ENCODE results near the gene CPEB4. TPM values are rescaled to one million over a fixed set of nuclear protein-coding genes. Genes with fewer than 3 reads are reported as not detected.

CPEB4 gene
- total RNA-seq, 1 experiment from 2014 or later: 27.1 TPM

DNA sequence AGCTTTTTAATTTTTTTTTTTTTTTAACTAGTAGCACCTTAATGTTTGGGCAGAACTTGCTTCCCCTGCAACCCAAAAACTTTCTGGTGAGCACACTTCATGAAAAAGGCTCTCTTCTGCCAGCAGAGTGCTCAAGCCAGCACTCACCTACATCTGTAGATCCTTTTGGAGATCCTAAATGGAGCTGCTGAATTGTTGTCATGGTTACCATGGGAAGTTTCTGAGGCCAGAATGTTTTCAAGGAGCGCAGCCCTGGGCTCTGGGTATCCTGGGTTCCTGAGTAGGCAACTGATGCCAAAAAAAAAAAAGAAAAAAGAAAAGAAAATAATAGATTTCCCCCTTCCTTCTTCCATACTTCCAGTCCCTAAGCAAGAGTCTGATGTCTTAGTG, 3.1 kb upstream of the CPEB4 start:
- no peaks in the 10 kb centered on the region for H3K36me3 ChIP-seq
- H3K4me1 ChIP-seq (replicated peaks): peaks cover 49% of the 10 kb centered on the region
- DNase-seq (ENCODE audit: low read depth in 1 of 2, low spot score in 2 of 2): no peak
- no peak overlapping the region for H3K27ac ChIP-seq
- no peaks in the 10 kb centered on the region for H3K27me3 ChIP-seq (replicated peaks)
- H3K9me3 ChIP-seq (replicated peaks): no peaks in the 10 kb centered on the region
- no peak overlapping the region for H3K4me3 ChIP-seq

DNA sequence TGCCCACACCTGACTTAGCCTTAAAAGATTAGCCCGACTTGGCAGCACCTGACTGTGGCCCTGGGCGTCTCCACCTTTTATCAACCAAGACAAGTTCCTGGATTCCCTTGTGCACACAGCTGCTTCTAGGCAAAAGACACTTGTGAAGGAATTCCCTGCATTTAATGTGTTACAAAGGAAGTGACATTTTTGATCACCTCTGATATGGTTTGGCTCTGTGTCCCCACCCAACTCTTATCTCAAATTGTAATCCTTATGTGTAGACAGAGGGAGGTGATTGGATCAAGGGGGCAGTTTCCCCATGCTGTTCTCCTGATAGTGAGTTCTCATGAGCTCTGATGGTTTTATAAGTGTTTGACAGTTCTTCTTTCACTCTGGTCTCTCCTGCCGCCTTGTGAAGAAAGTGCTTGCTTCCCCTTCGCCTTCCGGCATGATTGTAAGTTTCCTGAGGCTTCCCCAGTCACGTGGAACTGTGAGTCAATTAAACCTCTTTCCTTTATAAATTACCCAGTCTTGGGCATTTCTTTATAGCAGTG, 2.6 kb upstream of the CPEB4 start:
- H3K9me3 ChIP-seq (replicated peaks): no peaks in the 10 kb centered on the region
- no peak for DNase-seq (ENCODE audit: low read depth in 1 of 2, low spot score in 2 of 2)
- peaks cover 50% of the 10 kb centered on the region for H3K4me1 ChIP-seq (replicated peaks)
- no peak overlapping the region for H3K4me3 ChIP-seq
- H3K27ac ChIP-seq: no peak overlapping the region
- peaks cover 3% of the 10 kb centered on the region; the same call in 1 of the 2 replicates for H3K36me3 ChIP-seq
- no peaks in the 10 kb centered on the region for H3K27me3 ChIP-seq (replicated peaks)

- Histone ChIP-seq H3K4me1 (replicated peaks) (peaks cover 48% of the 10 kb centered on the region), H3K27me3 (replicated peaks) (no peaks in the 10 kb centered on the region), H3K36me3 (peaks cover 6% of the 10 kb centered on the region), H3K4me3 (no peak overlapping the region), H3K27ac (no peak overlapping the region), H3K9me3 (replicated peaks) (no peaks in the 10 kb centered on the region)
- DNase-seq (ENCODE audit: low read depth in 1 of 2, low spot score in 2 of 2): no peak
These were observed 2.0 kb upstream of the CPEB4 start for GRCh38 chr5:173886150-173886549.

- peak overlapping the region; percentile 39 for H3K27ac ChIP-seq
These were observed 453 bp downstream of the CPEB4 start for GRCh38 chr5:173888473-173889131.

GRCh38 chr5:173890195-173890991, 2.2 kb downstream of the CPEB4 start:
- H3K36me3 ChIP-seq: peaks cover 13% of the 10 kb centered on the region
- H3K27me3 ChIP-seq (replicated peaks): no peaks in the 10 kb centered on the region
- peak overlapping the region; percentile 61 for H3K4me3 ChIP-seq
- 0 out of 2 replicates have a peak overlapping the region, but pooled peaks have one; percentile 7 for H3K27ac ChIP-seq
- H3K9me3 ChIP-seq (replicated peaks): no peaks in the 10 kb centered on the region
- DNase-seq (ENCODE audit: low read depth in 1 of 2, low spot score in 2 of 2): peak in 1 of 2 experiments; percentile 52
- H3K4me1 ChIP-seq (replicated peaks): peaks cover 41% of the 10 kb centered on the region

More at GRCh38 chr5:173888473-173889131, 453 bp downstream of the CPEB4 start:
- H3K4me1 ChIP-seq (replicated peaks): peaks cover 43% of the 10 kb centered on the region
- DNase-seq (ENCODE audit: low read depth in 1 of 2, low spot score in 2 of 2): no peak
- no peaks in the 10 kb centered on the region for H3K27me3 ChIP-seq (replicated peaks)
- no peaks in the 10 kb centered on the region for H3K9me3 ChIP-seq (replicated peaks)
- H3K4me3 ChIP-seq: peak overlapping the region; percentile 61
- H3K36me3 ChIP-seq: peaks cover 10% of the 10 kb centered on the region

GRCh38 chr5:173891308-173892116, 3.4 kb downstream of the CPEB4 start:
- Histone ChIP-seq H3K27me3 (replicated peaks) (no peaks in the 10 kb centered on the region), H3K4me3 (peak overlapping the region; percentile 6), H3K9me3 (replicated peaks) (no peaks in the 10 kb centered on the region), H3K4me1 (replicated peaks) (peaks cover 41% of the 10 kb centered on the region), H3K36me3 (peaks cover 13% of the 10 kb centered on the region), H3K27ac (no peak overlapping the region)
- DNase-seq (ENCODE audit: low read depth in 1 of 2, low spot score in 2 of 2): no peak

DNA sequence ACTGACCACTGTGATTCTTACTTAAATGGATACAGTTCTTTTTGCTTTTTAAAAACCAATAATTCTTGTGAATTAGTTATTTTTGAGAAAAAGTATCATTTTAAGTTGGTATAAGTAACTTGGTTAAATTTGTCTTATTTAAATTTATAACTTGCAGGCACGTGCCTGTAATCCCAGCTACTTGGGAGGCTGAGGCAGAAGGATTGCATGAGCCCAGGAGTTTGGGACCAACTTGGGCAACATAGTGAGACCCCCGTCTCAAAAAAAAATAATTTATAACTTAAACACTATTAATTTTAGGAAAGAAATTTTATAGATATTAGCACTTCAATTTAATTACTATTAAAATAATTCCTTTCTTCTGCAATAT, 5.0 kb downstream of the CPEB4 start:
- no peak overlapping the region for H3K4me3 ChIP-seq

DNA sequence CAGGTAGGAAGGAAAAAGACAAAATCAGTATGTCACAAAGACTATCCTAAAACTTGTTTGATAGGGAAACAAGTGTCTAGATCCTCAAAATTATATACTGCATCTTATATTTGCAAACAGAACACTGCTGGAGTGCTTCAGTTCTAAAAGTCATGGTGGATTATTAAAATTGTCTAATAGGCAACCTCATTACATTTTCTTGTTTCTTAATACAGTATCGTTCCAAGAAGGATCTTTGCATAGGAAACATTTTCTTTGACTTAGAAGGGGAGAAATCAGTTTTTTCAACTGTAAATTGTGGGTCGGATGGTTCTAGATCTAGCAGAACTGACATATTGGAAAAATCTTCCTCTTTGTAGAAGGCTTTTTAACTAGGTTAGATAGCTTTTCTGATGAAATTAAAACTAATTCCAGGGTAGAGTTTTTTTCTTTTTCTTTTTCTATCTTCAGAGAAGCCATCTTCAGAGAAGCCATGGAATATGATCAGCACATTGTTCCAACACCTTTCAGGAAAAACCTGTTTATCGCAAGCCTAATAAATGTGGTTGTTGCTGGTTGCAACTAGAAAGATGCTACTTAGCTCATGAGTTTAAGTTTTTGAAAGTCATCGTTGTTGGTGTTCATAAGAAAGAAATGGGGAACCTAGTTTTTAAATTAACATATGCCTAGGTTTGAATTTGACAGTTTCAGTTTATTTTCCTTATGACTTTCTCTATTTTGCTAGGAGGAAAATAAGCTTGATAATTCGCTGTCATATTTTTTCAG, 7.4 kb downstream of the CPEB4 start:
- Histone ChIP-seq H3K4me3 (no peak overlapping the region), H3K27me3 (replicated peaks) (no peaks in the 10 kb centered on the region), H3K27ac (no peak overlapping the region), H3K9me3 (replicated peaks) (no peaks in the 10 kb centered on the region), H3K36me3 (peaks cover 14% of the 10 kb centered on the region; the same call in 1 of the 2 replicates), H3K4me1 (replicated peaks) (peaks cover 29% of the 10 kb centered on the region)
- no peak for DNase-seq (ENCODE audit: low read depth in 1 of 2, low spot score in 2 of 2)

More for the DNA sequence above, 5.0 kb downstream of the CPEB4 start:
- Histone ChIP-seq H3K27me3 (replicated peaks) (no peaks in the 10 kb centered on the region), H3K27ac (no peak overlapping the region), H3K36me3 (peaks cover 13% of the 10 kb centered on the region), H3K9me3 (replicated peaks) (no peaks in the 10 kb centered on the region), H3K4me1 (replicated peaks) (peaks cover 34% of the 10 kb centered on the region)
- no peak for DNase-seq (ENCODE audit: low read depth in 1 of 2, low spot score in 2 of 2)

DNA sequence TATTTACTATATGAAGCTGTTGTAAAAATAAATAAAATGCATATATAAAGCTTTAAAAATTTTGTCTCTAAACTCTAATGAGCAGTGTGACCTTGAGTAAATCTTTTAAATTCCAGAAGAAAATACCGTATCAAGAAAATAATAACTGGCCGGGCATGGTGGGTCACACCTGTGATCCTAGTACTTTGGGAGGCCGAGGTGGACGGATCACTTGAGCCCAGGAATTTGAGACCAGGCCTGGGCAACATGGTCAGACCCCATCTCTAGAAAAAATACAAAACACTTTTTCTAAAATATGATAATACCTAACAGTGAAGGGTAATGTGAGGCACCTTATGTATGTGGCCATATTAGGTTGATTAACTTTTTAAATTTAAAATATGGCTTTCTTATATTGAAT, 8.5 kb downstream of the CPEB4 start:
- H3K36me3 ChIP-seq: peaks cover 19% of the 10 kb centered on the region; the same call in 1 of the 2 replicates
- no peaks in the 10 kb centered on the region for H3K9me3 ChIP-seq (replicated peaks)
- H3K27me3 ChIP-seq (replicated peaks): no peaks in the 10 kb centered on the region
- no peak overlapping the region for H3K27ac ChIP-seq
- peaks cover 23% of the 10 kb centered on the region for H3K4me1 ChIP-seq (replicated peaks)
- no peak overlapping the region for H3K4me3 ChIP-seq
- DNase-seq (ENCODE audit: low read depth in 1 of 2, low spot score in 2 of 2): no peak

DNA sequence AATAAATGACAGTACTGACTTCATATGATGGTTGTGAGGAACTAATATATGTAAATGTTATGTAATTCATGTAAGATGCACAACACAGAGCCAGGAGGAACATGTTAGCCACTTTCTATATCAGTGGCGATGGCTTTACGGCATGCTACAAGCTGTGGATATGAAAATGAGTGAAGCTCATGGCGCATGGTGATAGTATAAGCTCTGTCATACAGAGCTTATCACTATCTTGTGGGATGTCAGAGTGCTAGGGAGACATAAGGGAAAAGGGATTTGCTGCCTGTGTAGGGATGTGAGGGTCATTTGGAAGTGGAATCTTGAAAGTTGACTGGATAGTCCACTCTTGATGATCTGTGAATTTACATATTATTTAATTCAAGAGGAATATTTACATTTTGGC, 13.6 kb downstream of the CPEB4 start:
- Histone ChIP-seq H3K9me3 (replicated peaks) (no peaks in the 10 kb centered on the region), H3K27ac (no peak overlapping the region), H3K4me1 (replicated peaks) (peaks cover 18% of the 10 kb centered on the region), H3K4me3 (no peak overlapping the region), H3K27me3 (replicated peaks) (no peaks in the 10 kb centered on the region), H3K36me3 (peaks cover 37% of the 10 kb centered on the region)
- no peak for DNase-seq (ENCODE audit: low read depth in 1 of 2, low spot score in 2 of 2)

DNA sequence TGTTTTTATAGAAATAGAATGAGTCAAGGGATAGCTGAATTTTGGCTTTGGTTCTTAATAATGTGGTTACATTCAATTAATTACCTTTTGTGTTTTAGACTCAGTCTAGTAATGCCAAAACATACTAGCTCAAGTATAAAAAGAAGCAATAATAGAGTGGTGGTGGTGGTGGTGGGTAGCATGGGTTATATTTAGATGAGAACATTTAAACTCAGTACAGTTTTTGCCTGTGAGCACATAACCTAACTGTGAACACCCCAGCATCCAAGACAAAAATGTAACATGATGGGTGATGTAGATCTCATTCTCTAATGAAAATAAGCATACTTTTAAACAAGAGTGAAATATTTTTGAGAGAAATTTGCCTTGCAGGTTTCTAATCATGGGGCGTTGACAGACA, 14.2 kb downstream of the CPEB4 start:
- Histone ChIP-seq H3K9me3 (replicated peaks) (no peaks in the 10 kb centered on the region), H3K27me3 (replicated peaks) (no peaks in the 10 kb centered on the region), H3K4me3 (no peak overlapping the region), H3K27ac (no peak overlapping the region), H3K4me1 (replicated peaks) (peaks cover 18% of the 10 kb centered on the region), H3K36me3 (peaks cover 40% of the 10 kb centered on the region)
- DNase-seq (ENCODE audit: low read depth in 1 of 2, low spot score in 2 of 2): no peak

GRCh38 chr5:173902743-173903142, 14.6 kb downstream of the CPEB4 start:
- H3K9me3 ChIP-seq (replicated peaks): no peaks in the 10 kb centered on the region
- H3K36me3 ChIP-seq: peaks cover 44% of the 10 kb centered on the region
- DNase-seq (ENCODE audit: low read depth in 1 of 2, low spot score in 2 of 2): no peak
- no peak overlapping the region for H3K4me3 ChIP-seq
- H3K27ac ChIP-seq: no peak overlapping the region
- no peaks in the 10 kb centered on the region for H3K27me3 ChIP-seq (replicated peaks)
- peaks cover 18% of the 10 kb centered on the region for H3K4me1 ChIP-seq (replicated peaks)
